Brain pericyte (primary cell): ENCODE data around the gene TCAP.
"Not testable (repeated sequence)": the region's sequence is repeated elsewhere in the genome, so short reads cannot be mapped to it uniquely, and the experiment has no call there.

Experiments used
- DNase-seq: peaks from one replicate; pipeline ENCODE4 v3.0.0-alpha.2; 2012; ENCODE audit warnings: low read depth, low spot score

Gene TCAP

DNA sequence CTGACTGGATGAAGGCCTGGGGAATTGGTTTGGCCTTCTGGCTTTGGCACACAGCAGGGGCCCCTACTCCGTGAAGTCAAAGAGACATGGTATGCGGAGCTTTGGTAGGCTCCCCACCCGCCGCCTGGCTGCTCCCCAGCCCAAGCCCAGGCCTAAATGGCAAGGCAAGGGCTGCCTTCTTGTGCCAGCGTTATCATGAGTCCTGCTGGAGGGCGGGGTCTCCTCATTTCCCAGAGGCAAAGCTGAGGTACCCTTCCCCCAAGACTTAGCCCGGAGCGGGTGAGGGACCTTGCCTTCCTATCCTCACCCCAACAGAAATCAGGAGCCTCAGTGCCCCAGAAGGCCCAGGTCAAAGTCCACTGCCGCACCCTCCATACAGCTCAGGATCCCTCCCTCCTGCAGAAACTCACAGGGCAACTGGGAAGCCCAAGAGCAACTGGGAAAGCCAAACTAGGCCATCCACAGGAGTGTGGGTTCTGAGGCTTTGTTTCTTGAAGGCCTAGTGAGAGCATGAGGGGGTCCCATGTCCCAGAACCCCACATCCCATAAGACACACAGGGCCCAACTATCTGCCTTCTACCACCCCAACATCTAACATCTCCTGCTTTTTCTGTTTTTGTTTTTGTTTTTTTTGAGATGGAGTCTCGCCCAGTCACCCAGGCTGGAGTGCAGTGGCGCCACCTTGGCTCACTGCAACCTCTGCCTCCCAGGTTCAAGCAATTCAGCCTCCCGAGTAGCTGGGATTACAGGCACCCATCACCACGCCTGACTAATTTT lies 13.4 kb downstream of the TCAP start:
- DNase-seq, result no peak

DNA sequence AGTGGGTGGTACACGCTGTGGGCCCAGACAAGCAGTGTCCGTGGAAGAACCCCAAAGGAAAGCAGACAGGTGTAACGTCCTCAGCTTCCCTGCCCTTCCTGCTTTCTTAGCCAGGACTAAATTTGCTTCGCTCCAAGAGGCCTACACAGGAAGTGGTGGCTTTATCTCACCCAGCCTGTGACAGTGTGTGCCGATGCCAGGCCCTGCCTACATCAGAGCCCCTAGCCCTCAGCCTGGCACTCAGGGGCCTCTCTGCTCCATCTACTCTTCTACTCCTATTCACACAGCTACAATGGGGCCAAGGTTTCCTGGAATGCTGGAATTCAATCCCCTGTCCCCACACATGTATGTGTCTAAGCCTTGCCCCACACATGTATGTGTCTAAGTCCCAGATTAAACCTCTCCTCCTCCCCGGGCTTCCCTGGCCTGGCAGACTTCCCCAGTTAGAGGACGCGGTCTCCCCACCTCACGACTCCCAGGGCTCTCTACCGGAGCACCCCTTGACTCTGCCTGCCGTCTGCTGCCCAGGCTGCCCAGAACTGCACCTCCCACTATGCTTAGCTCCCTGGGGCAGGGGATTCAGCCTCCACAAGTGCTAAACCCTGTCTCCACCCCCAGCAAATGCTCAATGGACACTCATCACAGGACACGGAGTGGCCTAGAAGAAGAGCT lies 14.5 kb downstream of the TCAP start:
- no peak for DNase-seq

DNA sequence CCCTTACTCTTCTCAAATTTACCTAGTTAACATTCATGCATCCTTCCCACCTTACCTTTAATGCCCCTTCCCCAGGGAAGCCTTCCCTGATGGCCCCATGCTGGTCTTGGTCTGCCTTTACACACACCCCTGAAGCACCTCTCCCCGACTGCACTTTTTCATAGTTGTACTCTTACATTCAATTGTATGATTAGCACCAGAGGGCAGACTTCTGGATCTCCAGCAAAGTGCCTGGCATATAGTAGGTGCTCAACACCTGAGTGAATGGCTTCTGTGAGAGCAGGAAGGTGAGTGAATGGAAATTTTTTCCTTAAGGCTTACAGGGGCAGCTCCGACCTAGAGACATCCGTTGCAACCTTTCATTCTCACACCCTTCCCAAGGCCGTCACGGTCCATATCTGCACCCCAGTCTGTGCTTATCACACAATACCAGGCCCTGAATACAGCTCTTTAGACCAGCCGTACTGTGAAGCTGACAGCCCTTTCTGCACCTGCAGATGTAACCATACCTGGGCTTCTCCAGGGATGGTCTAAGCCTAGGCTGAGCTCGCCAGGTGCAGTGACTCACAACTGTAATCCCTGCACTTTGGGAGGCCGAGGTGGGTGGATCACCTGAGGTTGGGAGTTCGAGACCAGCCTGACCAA lies 18.3 kb downstream of the TCAP start:
- DNase-seq, result no peak

DNA sequence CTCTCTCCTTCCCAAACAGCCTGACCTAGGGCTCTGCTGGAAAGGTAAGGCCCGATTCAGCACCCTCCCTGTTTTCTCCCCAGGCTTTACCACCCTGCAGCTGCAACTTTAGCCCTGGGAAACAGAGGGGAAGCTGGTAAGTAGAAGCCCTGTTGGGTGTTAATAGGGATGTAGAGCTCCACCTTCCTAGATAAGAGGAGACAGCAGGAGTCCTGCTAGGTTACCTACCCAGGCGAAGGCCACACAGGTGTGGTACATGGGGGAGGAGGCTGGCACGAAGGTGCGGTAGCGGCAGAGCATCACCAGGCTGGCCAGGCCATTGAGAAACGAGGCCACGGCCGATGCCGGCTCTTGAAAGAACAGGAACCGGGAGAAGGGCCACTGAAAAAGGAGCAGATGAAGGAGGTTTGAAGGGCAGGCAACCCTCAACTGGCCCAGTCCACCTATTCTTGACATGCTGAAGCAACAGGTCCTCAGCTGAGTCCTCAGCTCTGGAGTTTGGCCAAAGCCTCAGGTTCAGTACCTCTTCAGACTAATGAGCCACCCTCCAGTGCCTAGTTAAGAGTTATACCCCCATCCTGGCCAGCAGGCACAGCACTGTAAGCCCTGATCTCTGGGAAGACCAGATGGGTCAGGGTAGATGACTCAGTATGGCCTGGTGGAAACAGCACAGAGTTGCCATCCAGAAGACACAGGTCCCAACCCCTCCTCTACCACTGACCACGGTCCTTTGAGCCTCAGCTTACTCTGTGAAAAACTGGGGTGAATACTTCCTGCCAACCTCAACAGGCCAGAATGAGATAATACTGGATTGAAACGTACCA lies 19.4 kb downstream of the TCAP start:
- DNase-seq, result no peak

DNA sequence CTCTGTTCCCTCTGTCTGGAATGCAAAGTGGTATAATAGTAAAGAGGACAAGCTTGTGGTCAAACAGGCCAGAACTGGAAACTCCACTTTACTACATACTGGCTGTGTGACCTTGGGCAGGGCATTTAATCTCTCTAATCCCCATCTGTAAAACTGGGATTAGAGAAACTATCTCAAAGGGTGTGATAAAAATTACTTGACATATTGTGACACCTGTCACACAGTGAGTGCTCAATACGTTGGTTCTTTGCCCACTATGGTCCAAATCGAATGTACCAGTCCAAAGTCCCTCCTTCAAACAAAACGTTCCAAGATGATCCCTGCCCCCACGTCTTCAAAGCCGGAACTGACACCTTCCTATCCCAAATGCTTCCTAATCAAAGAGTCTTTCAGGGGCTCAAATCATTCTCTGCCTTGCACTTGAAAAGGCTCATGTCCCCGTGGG lies 22.0 kb downstream of the TCAP start:
- no peak for DNase-seq

DNA sequence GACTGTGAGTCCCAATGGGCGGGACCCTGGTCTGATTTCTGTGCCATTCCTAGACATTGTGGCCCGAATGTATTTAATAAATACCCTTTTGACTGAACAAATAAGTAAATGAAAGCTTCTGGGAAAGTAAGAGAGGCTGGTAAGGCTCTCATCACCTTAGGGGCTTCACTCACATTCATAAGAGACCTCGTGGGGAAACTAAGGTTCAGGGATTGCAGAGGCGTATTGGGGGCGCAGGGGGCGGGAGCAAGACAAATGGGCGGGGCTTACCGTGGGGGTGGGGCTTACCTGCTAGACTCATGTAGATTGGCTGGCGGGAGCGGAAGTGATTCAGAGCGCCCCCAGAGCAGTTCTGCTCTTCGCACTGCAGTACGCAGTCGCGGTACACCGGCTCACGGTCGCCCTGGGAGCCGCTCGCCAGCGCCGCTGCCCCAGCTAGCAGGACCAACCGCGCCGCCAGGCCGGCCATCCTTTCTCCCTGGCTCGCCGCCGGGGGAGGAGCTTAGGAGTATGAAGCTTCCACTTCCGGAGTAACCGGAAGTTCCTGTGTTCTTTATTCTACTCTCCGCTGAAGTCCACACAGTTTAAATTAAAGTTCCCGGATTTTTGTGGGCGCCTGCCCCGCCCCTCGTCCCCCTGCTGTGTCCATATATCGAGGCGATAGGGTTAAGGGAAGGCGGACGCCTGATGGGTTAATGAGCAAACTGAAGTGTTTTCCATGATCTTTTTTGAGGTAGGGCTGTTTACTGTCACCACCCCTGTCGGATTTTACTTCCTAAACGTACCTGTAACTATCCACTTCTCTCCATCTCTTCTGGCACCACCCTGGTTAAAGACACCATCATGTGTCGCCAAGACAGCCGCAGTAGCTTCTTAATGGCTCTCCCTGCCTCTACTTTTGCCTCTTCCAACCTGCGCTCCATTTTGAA lies 22.7 kb downstream of the TCAP start, which contains the start of gene PGAP3:
PGAP3 (minus strand) TSS at position 512 of the 929 bp plus-strand sequence; CDS start at position 469, 43 bp downstream.
- peak; percentile 78 for DNase-seq

DNA sequence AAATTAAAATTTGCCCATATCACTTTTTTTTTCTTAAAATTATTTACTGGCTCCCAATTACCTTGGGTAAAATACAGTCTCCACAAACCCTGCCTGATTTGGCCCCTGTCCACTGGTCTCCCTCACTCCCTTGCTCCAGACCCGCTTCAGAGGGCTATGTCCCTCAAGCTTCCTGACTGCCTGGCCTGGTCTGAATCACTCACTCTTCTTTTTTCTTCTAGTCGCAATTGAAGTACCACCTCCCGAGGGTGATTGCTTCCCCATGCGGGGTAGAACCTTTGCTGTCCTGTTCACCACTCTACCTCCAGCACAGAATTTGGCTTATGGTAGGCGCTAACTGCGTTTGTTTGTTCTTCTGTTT lies 23.3 kb downstream of the TCAP start:
- DNase-seq, result no peak

DNA sequence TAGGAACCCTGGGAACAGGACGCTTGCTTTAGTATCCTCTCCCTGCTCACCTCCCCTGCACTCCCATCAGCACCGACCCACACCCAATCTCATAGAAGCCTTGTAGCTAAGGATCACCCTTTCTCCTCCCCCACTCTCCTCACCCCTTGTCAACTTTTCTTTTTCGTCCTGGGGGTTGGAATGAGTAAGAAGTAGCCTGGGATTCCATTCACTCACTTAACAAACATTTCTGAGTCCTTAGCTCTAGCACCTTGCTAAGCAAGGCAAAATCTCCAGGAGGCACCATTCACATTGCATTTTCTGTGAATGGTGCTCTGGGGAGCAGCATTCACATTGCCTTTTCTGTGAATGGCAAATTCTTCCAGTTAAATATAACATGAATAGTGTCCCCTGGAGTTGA lies 23.8 kb downstream of the TCAP start:
- no peak for DNase-seq

DNA sequence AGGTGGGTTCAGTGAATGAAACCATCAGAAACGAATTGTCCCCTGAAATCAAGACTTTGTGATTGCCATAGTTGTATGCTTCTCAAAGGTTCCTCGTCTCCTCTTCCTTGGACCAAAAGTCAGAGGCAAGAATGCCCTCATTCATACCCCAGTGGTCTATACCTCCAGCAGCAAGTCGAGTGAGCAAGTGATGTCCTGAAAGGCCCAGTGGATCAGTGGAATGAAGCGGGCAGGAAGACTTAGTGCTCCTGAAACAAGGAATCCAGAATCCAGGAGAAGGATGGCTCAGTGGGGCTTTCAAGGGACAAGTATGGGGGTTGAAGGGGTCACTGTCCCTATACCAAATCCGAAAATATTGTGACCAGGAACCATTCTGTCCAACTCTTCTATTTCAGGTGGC lies 29.4 kb downstream of the TCAP start:
- DNase-seq, result no peak

DNA sequence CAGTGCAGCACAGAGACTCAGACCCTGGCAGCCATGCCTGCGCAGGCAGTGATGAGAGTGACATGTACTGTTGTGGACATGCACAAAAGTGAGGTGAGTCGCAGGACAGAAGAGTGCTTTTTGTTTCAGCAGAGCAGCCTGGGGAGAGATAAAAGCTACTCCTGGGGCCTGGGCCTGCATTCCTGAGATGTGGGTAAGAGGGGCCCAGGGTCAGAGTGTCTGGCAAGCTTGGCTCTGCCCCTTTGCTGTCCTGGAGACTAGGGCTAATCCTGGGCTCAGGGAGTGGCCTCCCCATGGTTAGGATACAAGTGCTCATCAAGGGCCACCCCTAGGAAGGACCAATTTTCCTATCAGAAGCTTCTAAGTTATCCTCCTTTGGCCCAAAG lies 29.9 kb downstream of the TCAP start:
- DNase-seq, result no peak

DNA sequence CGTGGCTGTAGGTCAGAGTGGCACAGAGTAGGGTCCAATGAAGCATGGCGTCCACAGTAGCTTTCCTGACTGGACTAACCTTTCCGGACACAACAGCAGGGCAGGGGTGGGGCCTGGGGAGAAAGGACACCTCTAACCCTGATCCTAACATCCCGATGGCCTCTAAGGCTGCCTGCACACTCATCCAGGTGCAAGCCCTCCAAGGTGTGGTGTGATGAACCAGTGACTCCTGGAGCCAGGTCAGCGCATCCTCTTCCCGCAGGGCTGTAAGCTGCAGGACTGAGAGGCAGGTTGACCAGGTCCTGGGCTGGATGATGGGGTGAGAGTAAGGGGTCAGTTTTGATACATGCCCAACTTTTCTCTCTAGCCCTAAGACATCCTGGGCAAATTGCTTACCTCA lies 31.6 kb downstream of the TCAP start:
- no peak for DNase-seq

DNA sequence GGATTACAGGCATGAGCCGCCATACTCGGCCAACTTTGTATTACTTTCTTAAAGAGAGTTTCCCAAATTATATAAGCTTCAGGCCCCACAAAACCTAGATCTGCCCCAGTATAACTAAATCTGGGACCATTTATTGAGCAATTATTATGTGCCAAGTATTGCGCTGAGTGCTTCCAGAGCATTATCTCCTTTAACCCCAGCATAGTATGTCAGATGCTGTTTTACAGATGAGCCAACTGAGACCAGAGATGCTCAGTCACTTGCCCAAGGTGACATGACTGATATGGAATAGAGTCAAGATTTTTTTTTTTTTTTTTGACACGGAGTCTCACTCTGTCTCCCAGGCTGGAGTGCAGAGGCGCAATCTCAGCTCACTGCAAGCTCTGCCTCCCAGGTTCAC lies 32.8 kb downstream of the TCAP start:
- no peak for DNase-seq

DNA sequence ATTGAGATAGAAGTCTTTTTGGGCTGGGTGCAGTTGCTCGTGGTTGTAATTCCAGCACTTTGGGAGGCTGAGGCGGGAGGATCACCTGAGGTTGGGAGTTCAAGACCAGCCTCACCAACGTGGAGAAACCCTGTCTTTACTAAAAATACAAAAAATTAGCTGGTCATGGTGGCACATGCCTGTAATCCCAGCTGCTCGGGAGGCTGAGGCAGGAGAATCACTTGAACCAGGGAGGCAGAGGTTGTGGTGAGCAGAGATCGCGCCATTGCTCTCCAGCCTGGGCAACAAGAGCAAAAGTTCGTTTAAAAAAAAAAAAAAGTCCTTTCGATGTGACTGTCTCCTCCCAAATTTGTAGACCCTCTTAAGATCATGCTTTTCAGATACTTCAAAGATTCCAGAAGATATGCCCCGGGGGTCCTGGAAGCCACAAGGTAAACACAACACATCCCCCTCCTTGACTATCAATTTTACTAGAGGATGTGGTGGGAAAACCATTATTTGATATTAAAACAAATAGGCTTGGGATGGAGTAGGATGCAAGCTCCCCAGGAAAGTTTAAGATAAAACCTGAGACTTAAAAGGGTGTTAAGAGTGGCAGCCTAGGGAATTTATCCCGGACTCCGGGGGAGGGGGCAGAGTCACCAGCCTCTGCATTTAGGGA lies 34.1 kb downstream of the TCAP start:
- not testable (repeated sequence) for DNase-seq

DNA sequence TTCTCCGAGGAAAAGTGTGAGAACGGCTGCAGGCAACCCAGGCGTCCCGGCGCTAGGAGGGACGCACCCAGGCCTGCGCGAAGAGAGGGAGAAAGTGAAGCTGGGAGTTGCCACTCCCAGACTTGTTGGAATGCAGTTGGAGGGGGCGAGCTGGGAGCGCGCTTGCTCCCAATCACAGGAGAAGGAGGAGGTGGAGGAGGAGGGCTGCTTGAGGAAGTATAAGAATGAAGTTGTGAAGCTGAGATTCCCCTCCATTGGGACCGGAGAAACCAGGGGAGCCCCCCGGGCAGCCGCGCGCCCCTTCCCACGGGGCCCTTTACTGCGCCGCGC lies 34.6 kb downstream of the TCAP start, which contains the start of gene ERBB2:
ERBB2 (plus strand) TSS at position 247 of the 330 bp plus-strand sequence. CDS start 175 bp downstream, outside the sequence.
- DNase-seq, result no peak

DNA sequence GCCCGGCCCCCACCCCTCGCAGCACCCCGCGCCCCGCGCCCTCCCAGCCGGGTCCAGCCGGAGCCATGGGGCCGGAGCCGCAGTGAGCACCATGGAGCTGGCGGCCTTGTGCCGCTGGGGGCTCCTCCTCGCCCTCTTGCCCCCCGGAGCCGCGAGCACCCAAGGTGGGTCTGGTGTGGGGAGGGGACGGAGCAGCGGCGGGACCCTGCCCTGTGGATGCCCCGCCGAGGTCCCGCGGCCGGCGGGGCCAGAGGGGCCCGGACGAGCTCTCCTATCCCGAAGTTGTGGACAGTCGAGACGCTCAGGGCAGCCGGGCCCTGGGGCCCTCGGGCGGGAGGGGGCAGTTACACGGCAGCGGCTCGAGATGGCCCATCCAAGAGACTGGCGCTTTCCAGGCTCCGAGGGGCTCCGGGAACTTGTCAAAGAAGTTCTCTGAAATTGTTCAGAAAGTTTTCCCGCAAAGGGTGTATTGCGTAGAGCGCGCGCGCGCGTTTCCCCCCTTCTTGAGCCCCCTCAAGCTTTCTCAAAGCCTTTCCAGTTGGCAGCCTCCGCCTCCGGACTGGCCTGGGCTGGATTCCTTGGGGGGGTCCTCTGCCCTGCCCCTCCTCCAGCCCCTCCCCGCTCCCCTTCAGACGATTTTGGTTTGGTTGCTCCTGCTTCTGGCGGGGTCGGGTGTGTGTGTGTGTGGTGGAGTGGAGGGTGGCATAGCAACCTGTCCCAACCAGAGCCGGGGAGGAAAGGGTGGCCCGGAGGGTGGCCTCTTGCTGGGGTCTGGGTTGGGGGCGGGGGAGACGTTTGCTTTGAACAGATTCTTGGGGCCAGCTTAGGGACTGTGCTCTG lies 35.2 kb downstream of the TCAP start:
- DNase-seq, result no peak

DNA sequence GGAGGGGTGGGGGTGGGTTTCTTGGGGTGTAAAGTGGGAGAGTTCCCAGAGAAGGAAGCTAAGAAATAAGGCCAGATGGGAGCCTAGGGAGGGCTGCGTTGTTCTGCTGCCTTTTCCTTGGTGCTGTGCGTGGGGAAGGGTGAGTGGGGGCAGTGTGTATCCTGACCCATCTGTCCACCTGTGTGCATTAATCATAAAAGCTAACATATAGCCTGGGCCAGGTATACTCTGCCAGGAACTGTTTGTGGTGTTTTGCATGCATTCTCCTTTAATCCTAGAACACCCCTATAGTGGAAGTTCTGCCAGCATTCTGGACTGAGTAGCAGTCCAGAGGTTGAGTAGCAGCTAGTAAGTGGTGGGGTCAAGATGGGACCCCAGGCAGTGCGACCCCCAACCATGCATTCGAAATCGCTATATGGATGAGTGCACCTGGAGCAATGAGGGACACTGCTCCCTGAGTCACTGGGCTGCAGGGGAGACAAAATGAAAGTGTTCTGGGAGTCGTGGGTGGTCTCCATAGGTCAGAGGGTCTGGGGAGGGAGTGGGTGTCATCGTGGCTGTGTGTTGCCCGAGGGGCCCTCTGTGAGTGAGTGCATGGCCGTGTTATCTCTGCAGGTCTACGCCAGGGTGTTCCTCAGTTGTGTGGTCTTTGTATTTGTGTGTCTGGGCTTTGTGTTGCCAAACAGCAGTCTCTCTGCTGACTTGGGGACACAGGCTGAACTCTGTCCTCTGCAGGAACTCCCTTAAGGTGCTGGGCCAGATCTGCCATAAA lies 36.0 kb downstream of the TCAP start:
- no peak for DNase-seq

DNA sequence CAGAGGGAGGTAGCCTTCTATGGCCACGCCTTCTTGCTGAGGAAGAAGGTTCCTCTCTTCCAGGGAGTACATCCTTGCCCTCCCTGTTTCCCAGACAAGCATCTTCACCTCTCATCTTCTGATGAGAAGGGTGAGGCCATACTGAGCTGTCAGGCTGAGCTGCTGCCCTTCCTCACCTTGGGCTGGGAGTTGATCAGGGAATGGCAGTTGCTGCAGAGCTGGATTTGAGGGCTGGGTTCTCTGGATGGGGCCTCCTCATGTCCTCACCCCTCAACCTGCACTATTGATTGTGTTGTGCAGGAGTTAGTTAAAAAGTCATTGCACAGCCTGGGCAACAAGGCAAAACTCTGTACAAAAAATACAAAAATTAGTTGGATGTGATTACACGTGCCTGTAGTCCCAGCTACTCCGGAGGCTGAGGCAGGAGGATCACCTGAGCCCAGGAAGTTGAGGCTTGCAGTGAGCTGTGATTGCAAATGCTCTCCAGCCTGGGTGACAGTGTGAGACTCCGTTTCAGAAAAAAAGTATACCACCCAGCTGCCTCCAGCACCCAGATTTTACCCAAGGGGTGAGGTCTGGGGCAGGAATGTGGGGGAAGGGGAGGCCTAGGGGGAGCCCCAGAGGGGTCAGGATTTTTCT lies 36.8 kb downstream of the TCAP start:
- no peak for DNase-seq
